H9 (cell line): Measurements from ENCODE around the gene ABCA13. TPM values are rescaled to one million over a fixed set of nuclear protein-coding genes. Genes with fewer than 3 reads are reported as not detected.

Source experiments
- DNase-seq: peaks from one replicate; pipeline ENCODE4 v3.0.0-alpha.2; 2017
- H2AFZ ChIP-seq: one replicate; pipeline ENCODE4 v1.6.1; 2013; ENCODE audit warnings: mild to moderate bottlenecking, low read length, control low read depth, moderate library complexity
- H2AK5ac ChIP-seq: 2 replicates; pipeline ENCODE4 v1.6.1; 2013; ENCODE audit warnings: low read length, control low read depth, mixed read lengths; ENCODE audit not compliant: insufficient read length
- H2BK120ac ChIP-seq: one replicate; pipeline ENCODE4 v1.6.1; 2013; ENCODE audit warnings: low read depth, mild to moderate bottlenecking, low read length, control low read depth, inconsistent platforms; ENCODE audit not compliant: poor library complexity, severe bottlenecking
- H2BK12ac ChIP-seq: 2 replicates; pipeline ENCODE4 v1.6.1; 2013; ENCODE audit warnings: low read length, control low read depth, mixed read lengths, low read depth; ENCODE audit not compliant: insufficient read length
- H2BK15ac ChIP-seq: 2 replicates; pipeline ENCODE4 v1.6.1; 2013; ENCODE audit warnings: low read depth, low read length, control low read depth
- H2BK20ac ChIP-seq: one replicate; pipeline ENCODE4 v1.6.1; 2013; ENCODE audit warnings: low read depth, mild to moderate bottlenecking, low read length, control low read depth, inconsistent platforms; ENCODE audit not compliant: poor library complexity, severe bottlenecking
- H2BK5ac ChIP-seq: 2 replicates; pipeline ENCODE4 v1.6.1; 2013; ENCODE audit warnings: low read length, control low read depth, mixed read lengths; ENCODE audit not compliant: insufficient read length
- H3K14ac ChIP-seq: 2 replicates; pipeline ENCODE4 v1.6.1; 2013; ENCODE audit warnings: low read length, control low read depth; ENCODE audit not compliant: insufficient read depth
- H3K18ac ChIP-seq: 2 replicates; pipeline ENCODE4 v1.6.1; 2013; ENCODE audit warnings: low read depth, mild to moderate bottlenecking, mixed read lengths, low read length, control low read depth; ENCODE audit not compliant: insufficient read length
- H3K23ac ChIP-seq: 2 replicates; pipeline ENCODE4 v1.6.1; 2013; ENCODE audit warnings: low read length, control low read depth, mixed read lengths, low read depth; ENCODE audit not compliant: insufficient read length
- H3K23me2 ChIP-seq: 2 replicates; pipeline ENCODE4 v1.6.1; 2013; ENCODE audit warnings: low read depth, mild to moderate bottlenecking, mixed read lengths, low read length, control low read depth; ENCODE audit not compliant: insufficient read length, poor library complexity, severe bottlenecking
- H3K27ac ChIP-seq: 2 replicates; pipeline ENCODE4 v1.5.1; 2013; ENCODE audit warnings: low read length, control low read depth, mixed read lengths, low read depth; ENCODE audit not compliant: insufficient read length
- H3K27me3 ChIP-seq: 2 replicates; pipeline ENCODE4 v1.6.1; 2013; ENCODE audit warnings: low read length, control low read depth, inconsistent platforms; ENCODE audit not compliant: insufficient read depth
- H3K4ac ChIP-seq: 2 replicates; pipeline ENCODE4 v1.6.1; 2013; ENCODE audit warnings: low read depth, mild to moderate bottlenecking, control low read depth, inconsistent platforms, low read length, moderate library complexity
- H3K4me1 ChIP-seq: 2 replicates; pipeline ENCODE4 v1.6.1; 2013; ENCODE audit warnings: low read length, control low read depth, inconsistent platforms; ENCODE audit not compliant: insufficient read depth
- H3K4me2 ChIP-seq: 2 replicates; pipeline ENCODE4 v1.6.1; 2013; ENCODE audit warnings: low read length, control low read depth, mixed read lengths; ENCODE audit not compliant: insufficient read length, insufficient read depth
- H3K56ac ChIP-seq: 2 replicates; pipeline ENCODE4 v1.6.1; 2013; ENCODE audit warnings: low read depth, mild to moderate bottlenecking, mixed read lengths, low read length, control low read depth; ENCODE audit not compliant: insufficient read length
- H3K79me1 ChIP-seq: 2 replicates; pipeline ENCODE4 v1.6.1; 2013; ENCODE audit warnings: low read depth, mild to moderate bottlenecking, moderate library complexity, low read length, control low read depth, inconsistent platforms; ENCODE audit not compliant: insufficient read depth, poor library complexity, severe bottlenecking
- H3K79me2 ChIP-seq: 2 replicates; pipeline ENCODE4 v1.6.1; 2013; ENCODE audit warnings: low read length, control low read depth, inconsistent platforms; ENCODE audit not compliant: insufficient read depth
- H3K9ac ChIP-seq: 2 replicates; pipeline ENCODE4 v1.6.1; 2013; ENCODE audit warnings: low read length, control low read depth, mixed read lengths; ENCODE audit not compliant: insufficient read length; ENCODE audit errors: extremely low read depth
- H3K9me3 ChIP-seq: one replicate; pipeline ENCODE4 v1.6.1; 2013; ENCODE audit warnings: low read depth, low read length, inconsistent platforms; ENCODE audit not compliant: control insufficient read depth
- H3T11ph ChIP-seq: one replicate; pipeline ENCODE4 v1.6.1; 2013; ENCODE audit warnings: mild to moderate bottlenecking, low read length, control low read depth, inconsistent platforms
- H4K20me1 ChIP-seq: one replicate; pipeline ENCODE4 v1.6.1; 2013; ENCODE audit not compliant: control insufficient read depth, insufficient read length, insufficient read depth
- H4K5ac ChIP-seq: 2 replicates; pipeline ENCODE4 v1.6.1; 2013; ENCODE audit warnings: low read depth, mild to moderate bottlenecking, mixed read lengths, low read length, control low read depth; ENCODE audit not compliant: insufficient read length
- H4K8ac ChIP-seq: replicated peaks from 2 replicates; pipeline ENCODE4 v1.6.1; 2013; ENCODE audit warnings: low read length, control low read depth, mixed read lengths, low read depth; ENCODE audit not compliant: insufficient read length
- H4K91ac ChIP-seq: 2 replicates; pipeline ENCODE4 v1.6.1; 2013; ENCODE audit warnings: low read depth, mild to moderate bottlenecking, moderate library complexity, mixed read lengths, low read length, control low read depth; ENCODE audit not compliant: insufficient read length
- H3K27ac Mint-ChIP-seq, 3 experiments: 2 replicates in 2 of 3; 3 replicates in 1 of 3; pipeline ENCODE4 v1.8.0; 2020 to 2021; ENCODE audit warnings: mixed read lengths in 3 of 3, mild to moderate bottlenecking in 1 of 3, moderate library complexity in 1 of 3
- H3K27me3 Mint-ChIP-seq: 2 replicates; pipeline ENCODE4 v1.8.0; 2021; ENCODE audit warnings: low read depth, mild to moderate bottlenecking, moderate library complexity, mixed read lengths
- H3K36me3 Mint-ChIP-seq, 3 experiments: 2 replicates in 2 of 3; 3 replicates in 1 of 3; pipeline ENCODE4 v1.8.0; 2020 to 2021; ENCODE audit warnings: low read depth in 3 of 3, mixed read lengths in 3 of 3; ENCODE audit not compliant: insufficient read depth in 1 of 3
- H3K4me1 Mint-ChIP-seq, 2 experiments: 2 replicates each; pipeline ENCODE4 v1.8.0; 2020; ENCODE audit warnings: mixed read lengths in 2 of 2
- H3K4me3 Mint-ChIP-seq, 2 experiments: 2 replicates in 1 of 2; 3 replicates in 1 of 2; pipeline ENCODE4 v1.8.0; 2020 to 2021; ENCODE audit warnings: mild to moderate bottlenecking in 2 of 2, mixed read lengths in 2 of 2, moderate library complexity in 1 of 2
- H3K9me3 Mint-ChIP-seq, 2 experiments: 2 replicates in 1 of 2; 3 replicates in 1 of 2; pipeline ENCODE4 v1.8.0; 2020; ENCODE audit warnings: mild to moderate bottlenecking in 2 of 2, mixed read lengths in 2 of 2, moderate library complexity in 1 of 2
- CTCF ChIP-seq: fragments of 200-600 bp; sonication (generic); conservative IDR thresholded peaks from 3 replicates; pipeline ENCODE4 v1.8.0; 2021; ENCODE audit warnings: antibody characterized with exemption, mild to moderate bottlenecking
- WGBS: extraction: QIAGEN DNeasy Blood & Tissue Kit; methylation state at CpG from one replicate; pipeline ENCODE4 v1.1.7; 2013; ENCODE audit warnings: missing lambda C conversion rate, low lambda C conversion rate, mixed read lengths; ENCODE audit not compliant: insufficient read length; ENCODE audit errors: extremely low coverage; 5-methylcytosine and 5-hydroxymethylcytosine counted together
- total RNA-seq: library from RNA; stranded (reverse); gene quantifications from 2 replicates; pipeline ENCODE4 v1.2.1, GENCODE V29; 2021

Gene ABCA13
- total RNA-seq, 1 experiment from 2014 or later = 0.11 TPM

- Histone ChIP-seq H2BK20ac (no peak overlapping the region), H3K27ac (no peak overlapping the region), H3K9ac (no peak overlapping the region), H4K5ac (no peak overlapping the region), H3K23me2 (no peaks in the 10 kb centered on the region), H2AFZ (no peak overlapping the region), H3K4me2 (no peak overlapping the region), H3K14ac (no peak overlapping the region), H2AK5ac (no peak overlapping the region), H2BK12ac (no peak overlapping the region), H4K8ac (no peak overlapping the region), H3K4me1 (no peaks in the 10 kb centered on the region), H2BK15ac (no peak overlapping the region), H4K20me1 (no peaks in the 10 kb centered on the region), H4K91ac (no peak overlapping the region), H3T11ph (no peak overlapping the region), H3K18ac (no peak overlapping the region), H3K79me2 (no peaks in the 10 kb centered on the region), H3K27me3 (no peaks in the 10 kb centered on the region), H3K23ac (no peak overlapping the region), H3K4ac (no peak overlapping the region), H3K9me3 (no peaks in the 10 kb centered on the region), H3K56ac (no peak overlapping the region), H3K79me1 (no peaks in the 10 kb centered on the region), H2BK120ac (no peak overlapping the region), H2BK5ac (no peak overlapping the region)
- no peaks in the 10 kb centered on the region; a peak in 1 of 5 replicates for H3K9me3 Mint-ChIP-seq
- TF ChIP-seq CTCF = no peak
- no peak for DNase-seq
- H3K4me3 Mint-ChIP-seq = no peak overlapping the region
- no peaks in the 10 kb centered on the region; a peak in 1 of 7 replicates for H3K36me3 Mint-ChIP-seq
- H3K27me3 Mint-ChIP-seq = peaks cover 2% of the 10 kb centered on the region; the same call in 1 of the 2 replicates
- no peak overlapping the region for H3K27ac Mint-ChIP-seq
- H3K4me1 Mint-ChIP-seq = no peaks in the 10 kb centered on the region
- no CpG with 5 or more reads among the region's 2 CpGs for WGBS
These were observed 218.7 kb downstream of the ABCA13 start for GRCh38 chr7:48389977-48390376.
